GM23248 (cell line): Measurements from ENCODE around the gene CNKSR3.

Source experiments
- EZH2 ChIP-seq: fragments of 200-600 bp; sonication (generic); IDR thresholded peaks from 2 replicates; pipeline ENCODE4 v1.6.1; 2018; ENCODE audit warnings: antibody characterized with exemption, mild to moderate bottlenecking; ENCODE audit not compliant: insufficient read depth, poor library complexity, severe bottlenecking
- EZH2phosphoT487 ChIP-seq: fragments of 200-600 bp; sonication (generic); IDR thresholded peaks from 2 replicates; pipeline ENCODE4 v1.6.1; 2018; ENCODE audit warnings: antibody characterized with exemption, moderate library complexity, mild to moderate bottlenecking, low read depth; ENCODE audit not compliant: insufficient read depth

DNA sequence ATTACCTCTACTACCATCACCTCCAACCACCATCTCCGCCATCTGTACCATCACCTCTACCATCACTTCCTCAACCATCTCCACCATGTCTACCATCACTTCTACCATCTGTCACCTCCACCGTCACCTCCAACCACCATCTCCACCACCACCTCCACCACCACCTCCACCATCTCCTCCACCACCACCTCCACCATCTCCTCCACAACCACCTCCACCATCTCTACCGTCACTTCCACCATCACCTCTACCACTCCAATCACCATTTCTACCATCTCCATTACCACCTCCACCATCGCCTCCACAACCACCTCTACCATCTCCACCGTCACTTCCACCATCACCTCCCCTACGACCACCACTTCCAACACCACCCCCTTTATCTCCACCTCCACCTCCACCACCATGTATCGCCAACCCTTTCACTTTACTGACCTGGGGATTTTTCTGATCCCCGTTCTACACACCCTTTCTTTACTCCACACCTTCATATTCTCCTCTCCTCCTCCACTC, 156.2 kb downstream of the CNKSR3 start:
- TF ChIP-seq EZH2 (no peak), EZH2phosphoT487 (no peak)
